ENCODE measurements around the gene FBXL17. TPM values are rescaled to one million over a fixed set of nuclear protein-coding genes. Genes with fewer than 3 reads are reported as not detected.
A peak's percentile ranks its signal among the peaks of the same experiment; 100 is the strongest.

Gene FBXL17
- total RNA-seq, 1 experiment from 2014 or later = 11.6 TPM

- Mint-ChIP-seq H3K4me1 (ENCODE audit: low read depth, unreplicated experiment) (no peaks in the 10 kb centered on the region), H3K27me3 (ENCODE audit: insufficient read depth, unreplicated experiment) (no peaks in the 10 kb centered on the region), H3K27ac (ENCODE audit: unreplicated experiment) (no peak overlapping the region), H3K4me3 (ENCODE audit: unreplicated experiment) (no peak overlapping the region), H3K9me3 (ENCODE audit: unreplicated experiment) (no peaks in the 10 kb centered on the region), H3K36me3 (ENCODE audit: insufficient read depth, unreplicated experiment) (no peaks in the 10 kb centered on the region)
- intact Hi-C loops (cut with micrococcal nuclease; ENCODE audit: unreplicated experiment) = no loop called here
- ChIA-PET POLR2A (no interaction called here), CTCF (no interaction called here)
- no peak for TF ChIP-seq CTCF (IDR thresholded peaks at IDR 0.05; ENCODE audit: insufficient read depth in 1 of 2, low read depth in 1 of 2, low read length in 1 of 2, severe bottlenecking in 1 of 2, unreplicated experiment in 1 of 2)
- Histone ChIP-seq H3K4me3 (ENCODE audit: low read depth, low read length) (no peak overlapping the region), H3K9me3 (no peaks in the 10 kb centered on the region), H3K27me3 (replicated peaks; ENCODE audit: control insufficient read depth, insufficient read depth, low read length) (no peaks in the 10 kb centered on the region), H3K4me1 (no peaks in the 10 kb centered on the region), H3K36me3 (ENCODE audit: control insufficient read depth, insufficient read depth, low read length) (no peaks in the 10 kb centered on the region)
- BruUV-seq (replicated peaks) = no TSS peak
- peak in 1 of 2 experiments; percentile 2 for DNase-seq
These were observed 322.6 kb downstream of the FBXL17 start for GRCh38 chr5:108059334-108059733.

GRCh38 chr5:108054349-108054748, 327.5 kb downstream of the FBXL17 start:
- H3K4me1 ChIP-seq = no peaks in the 10 kb centered on the region
- no peak for DNase-seq
- Mint-ChIP-seq H3K27ac (ENCODE audit: unreplicated experiment) (no peak overlapping the region), H3K4me1 (ENCODE audit: low read depth, unreplicated experiment) (no peaks in the 10 kb centered on the region), H3K4me3 (ENCODE audit: unreplicated experiment) (no peak overlapping the region), H3K36me3 (ENCODE audit: insufficient read depth, unreplicated experiment) (no peaks in the 10 kb centered on the region), H3K9me3 (ENCODE audit: unreplicated experiment) (peaks cover 17% of the 10 kb centered on the region), H3K27me3 (ENCODE audit: insufficient read depth, unreplicated experiment) (no peaks in the 10 kb centered on the region)
- no peaks in the 10 kb centered on the region for H3K27me3 ChIP-seq (replicated peaks; ENCODE audit: control insufficient read depth, insufficient read depth, low read length)
- no peak overlapping the region for H3K4me3 ChIP-seq (ENCODE audit: low read depth, low read length)
- CTCF ChIA-PET = no interaction called here
- intact Hi-C loops (cut with micrococcal nuclease; ENCODE audit: unreplicated experiment) = no loop called here
- no peak for TF ChIP-seq CTCF (IDR thresholded peaks at IDR 0.05; ENCODE audit: insufficient read depth in 1 of 2, low read depth in 1 of 2, low read length in 1 of 2, severe bottlenecking in 1 of 2, unreplicated experiment in 1 of 2)
- no peaks in the 10 kb centered on the region for H3K9me3 ChIP-seq
- BruUV-seq (replicated peaks) = no TSS peak
- POLR2A ChIA-PET = no interaction called here
- no peaks in the 10 kb centered on the region for H3K36me3 ChIP-seq (ENCODE audit: control insufficient read depth, insufficient read depth, low read length)

GRCh38 chr5:108046955-108047670, 334.8 kb downstream of the FBXL17 start:
- intact Hi-C loops (cut with micrococcal nuclease; ENCODE audit: unreplicated experiment) = no loop called here
- Histone ChIP-seq H3K36me3 (ENCODE audit: control insufficient read depth, insufficient read depth, low read length) (no peaks in the 10 kb centered on the region), H3K4me3 (ENCODE audit: low read depth, low read length) (no peak overlapping the region), H3K27me3 (replicated peaks; ENCODE audit: control insufficient read depth, insufficient read depth, low read length) (no peaks in the 10 kb centered on the region), H3K9me3 (no peaks in the 10 kb centered on the region), H3K4me1 (no peaks in the 10 kb centered on the region)
- Mint-ChIP-seq H3K36me3 (ENCODE audit: insufficient read depth, unreplicated experiment) (no peaks in the 10 kb centered on the region), H3K9me3 (ENCODE audit: unreplicated experiment) (peaks cover 19% of the 10 kb centered on the region), H3K4me3 (ENCODE audit: unreplicated experiment) (no peak overlapping the region), H3K4me1 (ENCODE audit: low read depth, unreplicated experiment) (no peaks in the 10 kb centered on the region), H3K27me3 (ENCODE audit: insufficient read depth, unreplicated experiment) (no peaks in the 10 kb centered on the region), H3K27ac (ENCODE audit: unreplicated experiment) (no peak overlapping the region)
- TF ChIP-seq CTCF (IDR thresholded peaks at IDR 0.05; ENCODE audit: insufficient read depth in 1 of 2, low read depth in 1 of 2, low read length in 1 of 2, severe bottlenecking in 1 of 2, unreplicated experiment in 1 of 2) = no peak
- peak in 1 of 2 experiments; percentile 26 for DNase-seq
- ChIA-PET POLR2A (no interaction called here), CTCF (no interaction called here)
- no TSS peak for BruUV-seq (replicated peaks)

Measured in Caco-2 (cell line).